IMR-90 (cell line): ENCODE measurements around the gene KCNC2. TPM values are rescaled to one million over a fixed set of nuclear protein-coding genes. Genes with fewer than 3 reads are reported as not detected.

Experiments used
- ATAC-seq: fragments of 200-7000 bp; cut with Tn5 transposase; 2 replicates; pipeline ENCODE4 v1.9.1; 2020; ENCODE audit warnings: low read depth, mild to moderate bottlenecking, moderate library complexity
- BruUV-seq: library from RNA; stranded (reverse); fragments of 400-500 nt; replicated peaks from 2 replicates; lab custom pipeline; 2021; lab: Mats Ljungman, UMichigan
- CTCF ChIA-PET: fragments of 300-600 bp; formaldehyde crosslinking; extraction: SDS; loops from one replicate; lab custom pipeline; 2021; ENCODE audit warnings: antibody characterized with exemption; lab: Yijun Ruan, JAX
- POLR2A ChIA-PET: fragments of 300-600 bp; sonication (Branson Sonifier 250); formaldehyde crosslinking; loops from one replicate; lab custom pipeline; 2022; ENCODE audit warnings: antibody characterized with exemption; ENCODE audit not compliant: unreplicated experiment; lab: Charles Lee
- DNase-seq: peaks from one replicate; pipeline ENCODE4 v3.0.0; 2013
- H2AFZ ChIP-seq: replicated peaks from 2 replicates; pipeline ENCODE3; 2013; ENCODE audit warnings: low read length, mild to moderate bottlenecking; ENCODE audit not compliant: poor library complexity
- H2AK5ac ChIP-seq: 2 replicates; pipeline ENCODE4 v1.6.1; 2013; ENCODE audit warnings: low read depth, low read length, inconsistent platforms
- H2AK9ac ChIP-seq: replicated peaks from 2 replicates; pipeline ENCODE3; 2013; ENCODE audit warnings: mild to moderate bottlenecking, low read depth, low read length, moderate library complexity; ENCODE audit not compliant: poor library complexity
- H2BK120ac ChIP-seq: 2 replicates; pipeline ENCODE4 v1.6.1; 2013; ENCODE audit warnings: low read depth, low read length, inconsistent platforms
- H2BK15ac ChIP-seq: 3 replicates; pipeline ENCODE4 v1.6.1; 2013; ENCODE audit warnings: low read depth, low read length, inconsistent platforms
- H2BK20ac ChIP-seq: 2 replicates; pipeline ENCODE4 v1.6.1; 2013; ENCODE audit warnings: low read depth, mild to moderate bottlenecking, inconsistent platforms, low read length, moderate library complexity
- H2BK5ac ChIP-seq: 2 replicates; pipeline ENCODE4 v1.6.1; 2013; ENCODE audit warnings: mild to moderate bottlenecking, low read depth, low read length, inconsistent platforms; ENCODE audit not compliant: poor library complexity, severe bottlenecking
- H3K14ac ChIP-seq: replicated peaks from 2 replicates; pipeline ENCODE4 v1.6.1; 2013; ENCODE audit warnings: low read depth, low read length, inconsistent platforms
- H3K18ac ChIP-seq: 2 replicates; pipeline ENCODE4 v1.6.1; 2013; ENCODE audit warnings: low read depth, low read length, control low read depth
- H3K23ac ChIP-seq: 2 replicates; pipeline ENCODE4 v1.6.1; 2013; ENCODE audit warnings: low read depth, low read length, inconsistent platforms
- H3K27ac ChIP-seq: 2 replicates; pipeline ENCODE4 v1.5.1; 2013; ENCODE audit warnings: mild to moderate bottlenecking, control low read depth, low read length; ENCODE audit not compliant: insufficient read depth
- H3K27me3 ChIP-seq: 2 replicates; pipeline ENCODE4 v1.6.1; 2013; ENCODE audit warnings: low read length; ENCODE audit not compliant: control insufficient read depth, insufficient read depth
- H3K36me3 ChIP-seq: 2 replicates; pipeline ENCODE4 v1.6.1; 2013; ENCODE audit warnings: low read length, mixed read lengths; ENCODE audit not compliant: control insufficient read depth, insufficient read depth
- H3K4ac ChIP-seq: 2 replicates; pipeline ENCODE4 v1.6.1; 2013; ENCODE audit warnings: low read depth, low read length, inconsistent platforms
- H3K4me1 ChIP-seq: 2 replicates; pipeline ENCODE4 v1.6.1; 2013; ENCODE audit warnings: low read length, mixed read lengths; ENCODE audit not compliant: control insufficient read depth, insufficient read depth
- H3K4me2 ChIP-seq: 2 replicates; pipeline ENCODE4 v1.6.1; 2013; ENCODE audit warnings: low read depth, mild to moderate bottlenecking, control low read depth, low read length, moderate library complexity
- H3K4me3 ChIP-seq: 2 replicates; pipeline ENCODE4 v1.5.1; 2013; ENCODE audit warnings: low read depth, mild to moderate bottlenecking, control low read depth, low read length, moderate library complexity; ENCODE audit not compliant: insufficient read depth
- H3K56ac ChIP-seq: 2 replicates; pipeline ENCODE4 v1.6.1; 2013; ENCODE audit warnings: low read length, inconsistent platforms; ENCODE audit not compliant: insufficient read depth; ENCODE audit errors: extremely low read depth
- H3K79me1 ChIP-seq, 2 experiments: 2 replicates each; pipeline ENCODE4 v1.6.1; 2013; ENCODE audit warnings: low read length in 2 of 2, inconsistent platforms in 1 of 2, low read depth in 1 of 2
- H3K9ac ChIP-seq: 2 replicates; pipeline ENCODE4 v1.6.1; 2013; ENCODE audit warnings: low read depth, low read length, control low read depth
- H3K9me1 ChIP-seq: 2 replicates; pipeline ENCODE4 v1.6.1; 2013; ENCODE audit warnings: low read length, inconsistent platforms; ENCODE audit not compliant: insufficient read depth
- H3K9me3 ChIP-seq: 2 replicates; pipeline ENCODE4 v1.6.1; 2013; ENCODE audit warnings: low read length; ENCODE audit not compliant: control insufficient read depth, insufficient read depth
- H4K20me1 ChIP-seq: 2 replicates; pipeline ENCODE4 v1.6.1; 2013; ENCODE audit warnings: low read length, inconsistent platforms; ENCODE audit not compliant: insufficient read depth
- H4K5ac ChIP-seq: 2 replicates; pipeline ENCODE4 v1.6.1; 2013; ENCODE audit warnings: mild to moderate bottlenecking, low read depth, low read length, control low read depth
- H4K8ac ChIP-seq, 2 experiments: 2 replicates each; pipeline ENCODE4 v1.6.1; 2013; ENCODE audit warnings: low read depth in 2 of 2, low read length in 2 of 2, control low read depth in 1 of 2, inconsistent platforms in 1 of 2
- H4K91ac ChIP-seq: 2 replicates; pipeline ENCODE4 v1.6.1; 2013; ENCODE audit warnings: low read depth, low read length, inconsistent platforms; ENCODE audit not compliant: insufficient read depth
- BHLHE40 ChIP-seq: fragments of 150-350 bp; IDR thresholded peaks from 2 replicates; pipeline ENCODE4 v1.6.1; 2016; ENCODE audit warnings: mild to moderate bottlenecking, low read depth, low read length
- CEBPB ChIP-seq: IDR thresholded peaks from 2 replicates; pipeline ENCODE4 v1.6.1; 2012; ENCODE audit warnings: low read depth, low read length, improper control_type of control experiment
- CHD1 ChIP-seq: IDR thresholded peaks from 2 replicates; pipeline ENCODE4 v1.6.1; 2012; ENCODE audit warnings: low read depth, low read length, improper control_type of control experiment
- FOS ChIP-seq: fragments of 150-350 bp; IDR thresholded peaks from 2 replicates; pipeline ENCODE4 v1.6.1; 2016; ENCODE audit warnings: low read depth, low read length
- MAFK ChIP-seq: IDR thresholded peaks from 2 replicates; pipeline ENCODE4 v1.6.1; 2012; ENCODE audit warnings: low read depth, low read length, improper control_type of control experiment
- MAZ ChIP-seq: IDR thresholded peaks from 2 replicates; pipeline ENCODE4 v1.6.1; 2012; ENCODE audit warnings: low read depth, mild to moderate bottlenecking, low read length, improper control_type of control experiment, moderate library complexity, borderline replicate concordance
- MXI1 ChIP-seq: IDR thresholded peaks from 2 replicates; pipeline ENCODE4 v1.6.1; 2012; ENCODE audit warnings: low read depth, mild to moderate bottlenecking, low read length, moderate library complexity, borderline replicate concordance
- NFE2L2 ChIP-seq: fragments of 150-350 bp; IDR thresholded peaks from 2 replicates; pipeline ENCODE4 v1.6.1; 2016; ENCODE audit warnings: low read depth, mild to moderate bottlenecking, low read length
- POLR2A ChIP-seq: IDR thresholded peaks from 2 replicates; pipeline ENCODE4 v1.6.1; 2012; ENCODE audit warnings: mild to moderate bottlenecking, low read depth, low read length
- RAD21 ChIP-seq: IDR thresholded peaks from 2 replicates; pipeline ENCODE4 v1.6.1; 2012; ENCODE audit warnings: low read length, improper control_type of control experiment
- RCOR1 ChIP-seq: IDR thresholded peaks from 2 replicates; pipeline ENCODE4 v1.6.1; 2012; ENCODE audit warnings: mild to moderate bottlenecking, low read length, improper control_type of control experiment; ENCODE audit not compliant: insufficient replicate concordance
- RFX5 ChIP-seq: IDR thresholded peaks from 2 replicates; pipeline ENCODE4 v1.8.0; 2012; ENCODE audit warnings: low read depth, mild to moderate bottlenecking, low read length, moderate library complexity
- SMC3 ChIP-seq: fragments of 150-350 bp; IDR thresholded peaks from 2 replicates; pipeline ENCODE4 v1.6.1; 2016; ENCODE audit warnings: low read depth, mild to moderate bottlenecking, antibody characterized with exemption, low read length, moderate library complexity
- WGBS, 2 experiments: methylation state at CpG; one replicate each; pipeline versions ENCODE4 v1.1.5 to v1.1.7; 2013; ENCODE audit warnings: missing lambda C conversion rate in 2 of 2; ENCODE audit not compliant: insufficient read length in 1 of 2; ENCODE audit errors: extremely low coverage in 2 of 2; 5-methylcytosine and 5-hydroxymethylcytosine counted together
- dilution Hi-C: fragments of 300-500 bp; cut with HindIII; formaldehyde crosslinking; loops from one replicate; pipeline ENCODE4 v1.14.3; 2018; ENCODE audit warnings: low sequenced_read_pairs; ENCODE audit not compliant: unreplicated experiment
- in situ Hi-C: fragments of 300-500 bp; cut with MboI; formaldehyde crosslinking; loops from 3 replicates; pipeline ENCODE4 v1.14.3; 2019; ENCODE audit warnings: low sequenced_read_pairs, inconsistent platforms, mixed read lengths
- intact Hi-C: fragments of 100-400 bp; cut with micrococcal nuclease; formaldehyde crosslinking; loops from 2 replicates; pipeline ENCODE4 v1.10.0; 2022
- polyA plus RNA-seq, 3 experiments: library from polyadenylated mRNA; depleted of rRNA; stranded (reverse); fragments of >200 nt; gene quantifications; 2 replicates each; pipeline ENCODE4 v1.2.3, GENCODE V29; 2012; ENCODE audit warnings: low replicate concordance in 1 of 3
- total RNA-seq: library from RNA; depleted of rRNA; stranded (reverse); fragments of >200 nt; gene quantifications from 2 replicates; pipeline ENCODE4 v1.2.3, GENCODE V29; 2012
- TF ChIP-seq, protein P1 (sequence below): fragments of 150-350 bp; IDR thresholded peaks from 2 replicates; pipeline ENCODE4 v1.6.1; 2017; ENCODE audit warnings: mild to moderate bottlenecking, antibody characterized with exemption, low read length, low read depth
- TF ChIP-seq, protein P2 (sequence below): fragments of 150-350 bp; IDR thresholded peaks from 2 replicates; pipeline ENCODE4 v1.6.1; 2016; ENCODE audit warnings: low read depth, mild to moderate bottlenecking, low read length, moderate library complexity, borderline replicate concordance
- TF ChIP-seq, protein P3 (sequence below): conservative IDR thresholded peaks from 2 replicates; pipeline ENCODE4 v1.5.1; 2012; ENCODE audit warnings: mild to moderate bottlenecking, low read depth, low read length, improper control_type of control experiment

The KCNC2 gene
- total and polyA plus RNA-seq, 2 of the 4 experiments (the other 2 are of a cell fraction) = not detected

DNA sequence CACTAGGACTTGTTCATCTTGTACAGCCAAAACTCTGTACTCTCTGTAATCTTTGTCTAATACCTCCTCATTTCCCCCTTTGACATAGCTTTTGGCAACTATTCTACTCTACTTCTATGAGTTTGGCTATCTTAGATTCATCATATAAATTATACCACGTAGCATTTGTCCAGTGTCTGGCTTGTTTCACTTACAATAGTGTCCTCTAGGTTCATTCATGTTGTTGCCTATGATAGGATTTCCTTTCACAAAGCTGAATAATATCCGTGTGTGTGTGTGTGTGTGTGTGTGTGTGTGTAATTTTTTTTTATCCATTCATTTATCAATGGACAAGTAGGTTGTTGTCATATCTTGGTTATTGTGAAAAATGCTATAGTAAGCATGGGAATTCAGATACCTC lies 209.5 kb downstream of the KCNC2 start:
- no CpG with 5 or more reads among the region's 2 CpGs for WGBS, 2 experiments
- Histone ChIP-seq H3K14ac (no peak overlapping the region), H4K5ac (no peak overlapping the region), H2AFZ (no peak overlapping the region), H3K9ac (no peak overlapping the region), H3K18ac (no peak overlapping the region), H2AK9ac (no peak overlapping the region), H3K4me2 (no peak overlapping the region), H4K20me1 (no peaks in the 10 kb centered on the region), H3K27ac (no peak overlapping the region), H3K79me1 (no peaks in the 10 kb centered on the region), H3K23ac (no peak overlapping the region), H4K91ac (no peak overlapping the region), H2BK15ac (no peak overlapping the region), H3K36me3 (no peaks in the 10 kb centered on the region), H3K27me3 (no peaks in the 10 kb centered on the region), H2AK5ac (no peak overlapping the region), H3K9me3 (no peaks in the 10 kb centered on the region), H3K4me1 (no peaks in the 10 kb centered on the region), H3K56ac (no peak overlapping the region), H4K8ac (no peak overlapping the region), H2BK20ac (no peak overlapping the region), H3K9me1 (no peaks in the 10 kb centered on the region), H2BK5ac (no peak overlapping the region), H2BK120ac (no peak overlapping the region), H3K4ac (no peak overlapping the region), H3K4me3 (no peak overlapping the region)
- ATAC-seq (no peak), DNase-seq (no peak)
- ChIA-PET CTCF (no interaction called here), POLR2A (no interaction called here)
- in situ Hi-C loops (no loop called here), intact Hi-C loops (no loop called here), dilution Hi-C loops (no loop called here)
- BruUV-seq = no TSS peak
- TF ChIP-seq MAFK = no peak
- no peak for TF ChIP-seq RCOR1
- TF ChIP-seq CHD1 = no peak
- TF ChIP-seq MAZ = no peak
- no peak for TF ChIP-seq CEBPB
- TF ChIP-seq, protein P1, sequence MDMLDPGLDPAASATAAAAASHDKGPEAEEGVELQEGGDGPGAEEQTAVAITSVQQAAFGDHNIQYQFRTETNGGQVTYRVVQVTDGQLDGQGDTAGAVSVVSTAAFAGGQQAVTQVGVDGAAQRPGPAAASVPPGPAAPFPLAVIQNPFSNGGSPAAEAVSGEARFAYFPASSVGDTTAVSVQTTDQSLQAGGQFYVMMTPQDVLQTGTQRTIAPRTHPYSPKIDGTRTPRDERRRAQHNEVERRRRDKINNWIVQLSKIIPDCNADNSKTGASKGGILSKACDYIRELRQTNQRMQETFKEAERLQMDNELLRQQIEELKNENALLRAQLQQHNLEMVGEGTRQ = no peak
- no peak for TF ChIP-seq NFE2L2
- TF ChIP-seq POLR2A = no peak
- TF ChIP-seq, protein P2, sequence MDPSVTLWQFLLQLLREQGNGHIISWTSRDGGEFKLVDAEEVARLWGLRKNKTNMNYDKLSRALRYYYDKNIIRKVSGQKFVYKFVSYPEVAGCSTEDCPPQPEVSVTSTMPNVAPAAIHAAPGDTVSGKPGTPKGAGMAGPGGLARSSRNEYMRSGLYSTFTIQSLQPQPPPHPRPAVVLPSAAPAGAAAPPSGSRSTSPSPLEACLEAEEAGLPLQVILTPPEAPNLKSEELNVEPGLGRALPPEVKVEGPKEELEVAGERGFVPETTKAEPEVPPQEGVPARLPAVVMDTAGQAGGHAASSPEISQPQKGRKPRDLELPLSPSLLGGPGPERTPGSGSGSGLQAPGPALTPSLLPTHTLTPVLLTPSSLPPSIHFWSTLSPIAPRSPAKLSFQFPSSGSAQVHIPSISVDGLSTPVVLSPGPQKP = no peak
- no peak for TF ChIP-seq RAD21
- no peak for TF ChIP-seq SMC3
- no peak for TF ChIP-seq MXI1
- TF ChIP-seq RFX5 = no peak
- no peak for TF ChIP-seq BHLHE40
- TF ChIP-seq, protein P3, sequence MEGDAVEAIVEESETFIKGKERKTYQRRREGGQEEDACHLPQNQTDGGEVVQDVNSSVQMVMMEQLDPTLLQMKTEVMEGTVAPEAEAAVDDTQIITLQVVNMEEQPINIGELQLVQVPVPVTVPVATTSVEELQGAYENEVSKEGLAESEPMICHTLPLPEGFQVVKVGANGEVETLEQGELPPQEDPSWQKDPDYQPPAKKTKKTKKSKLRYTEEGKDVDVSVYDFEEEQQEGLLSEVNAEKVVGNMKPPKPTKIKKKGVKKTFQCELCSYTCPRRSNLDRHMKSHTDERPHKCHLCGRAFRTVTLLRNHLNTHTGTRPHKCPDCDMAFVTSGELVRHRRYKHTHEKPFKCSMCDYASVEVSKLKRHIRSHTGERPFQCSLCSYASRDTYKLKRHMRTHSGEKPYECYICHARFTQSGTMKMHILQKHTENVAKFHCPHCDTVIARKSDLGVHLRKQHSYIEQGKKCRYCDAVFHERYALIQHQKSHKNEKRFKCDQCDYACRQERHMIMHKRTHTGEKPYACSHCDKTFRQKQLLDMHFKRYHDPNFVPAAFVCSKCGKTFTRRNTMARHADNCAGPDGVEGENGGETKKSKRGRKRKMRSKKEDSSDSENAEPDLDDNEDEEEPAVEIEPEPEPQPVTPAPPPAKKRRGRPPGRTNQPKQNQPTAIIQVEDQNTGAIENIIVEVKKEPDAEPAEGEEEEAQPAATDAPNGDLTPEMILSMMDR = no peak
- TF ChIP-seq FOS = no peak
